ENCODE data around the gene DHX15.

DHX15 gene

DNA sequence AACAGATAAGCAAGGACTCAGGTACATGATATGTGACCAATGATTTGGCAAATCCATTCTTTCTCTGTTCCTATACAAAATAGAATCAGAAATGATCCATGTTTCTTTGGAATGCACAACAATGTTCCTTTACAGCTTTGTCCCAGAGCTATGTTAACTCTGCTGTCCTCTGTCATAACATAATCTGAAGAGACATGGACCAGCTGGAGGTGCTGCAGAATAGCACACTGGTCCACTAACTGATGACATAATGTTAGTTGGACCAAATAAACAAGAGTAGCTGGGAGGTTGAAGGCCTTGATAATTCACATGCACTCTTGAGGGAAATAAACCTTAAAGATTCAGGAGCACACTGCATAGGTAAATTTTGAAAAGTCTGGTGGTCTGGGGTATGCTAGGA, 23.0 kb upstream of the DHX15 start:
- no peak overlapping the region for H3K4me3 ChIP-seq (ENCODE audit: low read length)
- H3K27me3 ChIP-seq (ENCODE audit: control insufficient read depth, low read length): peaks cover 8% of the 10 kb centered on the region
- H3K36me3 ChIP-seq (ENCODE audit: control insufficient read depth, low read length): no peaks in the 10 kb centered on the region
- no peaks in the 10 kb centered on the region; the same call in 1 of the 2 replicates for H3K9me2 ChIP-seq (replicated peaks; ENCODE audit: control insufficient read depth, low read length)
- H3K4me2 ChIP-seq (ENCODE audit: low read length): no peak overlapping the region
- H3K9me3 ChIP-seq (ENCODE audit: control insufficient read depth, insufficient read depth, low read length): no peaks in the 10 kb centered on the region
- H3K27ac ChIP-seq (ENCODE audit: low read depth, low read length): no peak overlapping the region
- H3F3A ChIP-seq (ENCODE audit: control insufficient read depth, insufficient read depth): no peaks in the 10 kb centered on the region
- TF ChIP-seq CTCF (IDR thresholded peaks at IDR 0.05; ENCODE audit: low read depth, low read length, poor library complexity, severe bottlenecking): no peak
- TF ChIP-seq EZH2phosphoT487 (IDR thresholded peaks at IDR 0.05; ENCODE audit: borderline replicate concordance, low read length): no peak
- no peaks in the 10 kb centered on the region for H4K20me1 ChIP-seq (ENCODE audit: control insufficient read depth, insufficient read depth, low read depth, low read length)
- no peaks in the 10 kb centered on the region for H3K79me2 ChIP-seq (ENCODE audit: control insufficient read depth, low read length)
- peaks cover 5% of the 10 kb centered on the region; the same call in 1 of the 2 replicates for H3K4me1 ChIP-seq (ENCODE audit: control insufficient read depth, low read length)

DNA sequence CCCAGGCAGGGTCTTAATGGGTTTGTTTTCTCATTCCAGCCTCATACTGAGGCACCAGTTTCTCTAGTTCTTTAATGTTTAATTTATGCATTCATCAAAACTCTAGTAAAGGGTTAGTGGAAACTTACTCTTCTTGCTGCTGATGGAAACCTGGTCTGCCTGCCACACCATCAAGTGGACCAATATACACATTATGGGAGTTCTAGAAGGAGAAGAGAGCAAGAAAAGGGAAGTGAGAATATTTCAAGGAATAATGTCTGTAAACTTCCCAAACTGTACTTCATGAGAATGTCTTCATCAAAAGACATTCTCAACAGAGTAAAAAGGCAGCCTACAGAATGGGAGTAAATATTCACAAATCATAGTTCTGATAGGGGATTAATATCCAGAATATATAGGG, 20.9 kb upstream of the DHX15 start:
- Histone ChIP-seq H3K36me3 (ENCODE audit: control insufficient read depth, low read length) (no peaks in the 10 kb centered on the region), H3K27ac (ENCODE audit: low read depth, low read length) (no peak overlapping the region), H3K4me1 (ENCODE audit: control insufficient read depth, low read length) (peaks cover 5% of the 10 kb centered on the region; the same call in 1 of the 2 replicates), H3F3A (ENCODE audit: control insufficient read depth, insufficient read depth) (no peaks in the 10 kb centered on the region), H3K4me3 (ENCODE audit: low read length) (no peak overlapping the region), H3K4me2 (ENCODE audit: low read length) (no peak overlapping the region), H3K9me2 (replicated peaks; ENCODE audit: control insufficient read depth, low read length) (no peaks in the 10 kb centered on the region; the same call in 1 of the 2 replicates), H4K20me1 (ENCODE audit: control insufficient read depth, insufficient read depth, low read depth, low read length) (no peaks in the 10 kb centered on the region), H3K27me3 (ENCODE audit: control insufficient read depth, low read length) (peaks cover 10% of the 10 kb centered on the region), H3K79me2 (ENCODE audit: control insufficient read depth, low read length) (no peaks in the 10 kb centered on the region), H3K9me3 (ENCODE audit: control insufficient read depth, insufficient read depth, low read length) (no peaks in the 10 kb centered on the region)
- no peak for TF ChIP-seq EZH2phosphoT487 (IDR thresholded peaks at IDR 0.05; ENCODE audit: borderline replicate concordance, low read length)
- TF ChIP-seq CTCF (IDR thresholded peaks at IDR 0.05; ENCODE audit: low read depth, low read length, poor library complexity, severe bottlenecking): no peak

DNA sequence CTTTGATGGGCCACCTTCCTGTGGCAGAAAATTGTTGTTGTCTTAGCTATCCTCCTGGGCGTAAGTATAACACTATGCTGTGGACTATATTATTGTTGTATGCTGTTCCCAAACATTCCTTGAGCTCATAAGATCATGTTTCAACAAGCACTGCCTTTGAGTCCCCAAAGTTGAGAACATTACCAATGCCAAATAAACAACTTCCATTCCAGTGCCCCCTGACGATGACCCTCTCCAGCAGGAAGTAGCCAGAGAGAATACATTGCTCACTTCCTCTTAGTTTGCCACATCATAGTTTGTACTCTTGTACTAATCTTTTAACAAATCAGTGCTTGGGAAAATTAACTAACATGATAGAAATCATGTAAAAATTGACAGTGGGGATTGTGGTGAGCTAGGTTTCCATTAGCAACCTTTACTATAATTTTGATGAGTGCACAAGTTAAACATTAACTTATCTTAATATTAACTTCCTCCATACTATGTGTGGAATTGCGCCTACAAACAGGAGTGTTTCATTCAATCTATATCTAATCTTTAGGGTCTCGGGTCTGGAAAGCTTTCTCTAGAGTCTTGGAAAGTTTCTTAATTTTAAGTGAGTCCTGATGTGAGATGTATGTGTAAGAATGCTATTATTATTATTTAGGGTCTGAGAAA, 20.3 kb upstream of the DHX15 start:
- H3K4me1 ChIP-seq (ENCODE audit: control insufficient read depth, low read length): peaks cover 5% of the 10 kb centered on the region; the same call in 1 of the 2 replicates
- H3K27ac ChIP-seq (ENCODE audit: low read depth, low read length): no peak overlapping the region
- H3K9me2 ChIP-seq (replicated peaks; ENCODE audit: control insufficient read depth, low read length): no peaks in the 10 kb centered on the region; the same call in 1 of the 2 replicates
- H4K20me1 ChIP-seq (ENCODE audit: control insufficient read depth, insufficient read depth, low read depth, low read length): no peaks in the 10 kb centered on the region
- H3K4me3 ChIP-seq (ENCODE audit: low read length): no peak overlapping the region
- no peak for TF ChIP-seq EZH2phosphoT487 (IDR thresholded peaks at IDR 0.05; ENCODE audit: borderline replicate concordance, low read length)
- no peak for TF ChIP-seq CTCF (IDR thresholded peaks at IDR 0.05; ENCODE audit: low read depth, low read length, poor library complexity, severe bottlenecking)
- H3K27me3 ChIP-seq (ENCODE audit: control insufficient read depth, low read length): peaks cover 10% of the 10 kb centered on the region
- no peaks in the 10 kb centered on the region for H3K36me3 ChIP-seq (ENCODE audit: control insufficient read depth, low read length)
- H3K4me2 ChIP-seq (ENCODE audit: low read length): no peak overlapping the region
- no peaks in the 10 kb centered on the region for H3K79me2 ChIP-seq (ENCODE audit: control insufficient read depth, low read length)
- no peaks in the 10 kb centered on the region for H3F3A ChIP-seq (ENCODE audit: control insufficient read depth, insufficient read depth)
- H3K9me3 ChIP-seq (ENCODE audit: control insufficient read depth, insufficient read depth, low read length): no peaks in the 10 kb centered on the region
